Stimulated activated CD8-positive, alpha-beta memory T cell treated with anti-CD3 and anti-CD28 coated beads, Interleukin-4, amount 100 ng/mL, for 24 hours (primary cell): Measurements from ENCODE around the gene HES7.

Source experiments
- DNase-seq: peaks from one replicate; pipeline ENCODE4 v3.0.0-alpha.2; 2020; ENCODE audit warnings: low read depth

The HES7 gene

DNA sequence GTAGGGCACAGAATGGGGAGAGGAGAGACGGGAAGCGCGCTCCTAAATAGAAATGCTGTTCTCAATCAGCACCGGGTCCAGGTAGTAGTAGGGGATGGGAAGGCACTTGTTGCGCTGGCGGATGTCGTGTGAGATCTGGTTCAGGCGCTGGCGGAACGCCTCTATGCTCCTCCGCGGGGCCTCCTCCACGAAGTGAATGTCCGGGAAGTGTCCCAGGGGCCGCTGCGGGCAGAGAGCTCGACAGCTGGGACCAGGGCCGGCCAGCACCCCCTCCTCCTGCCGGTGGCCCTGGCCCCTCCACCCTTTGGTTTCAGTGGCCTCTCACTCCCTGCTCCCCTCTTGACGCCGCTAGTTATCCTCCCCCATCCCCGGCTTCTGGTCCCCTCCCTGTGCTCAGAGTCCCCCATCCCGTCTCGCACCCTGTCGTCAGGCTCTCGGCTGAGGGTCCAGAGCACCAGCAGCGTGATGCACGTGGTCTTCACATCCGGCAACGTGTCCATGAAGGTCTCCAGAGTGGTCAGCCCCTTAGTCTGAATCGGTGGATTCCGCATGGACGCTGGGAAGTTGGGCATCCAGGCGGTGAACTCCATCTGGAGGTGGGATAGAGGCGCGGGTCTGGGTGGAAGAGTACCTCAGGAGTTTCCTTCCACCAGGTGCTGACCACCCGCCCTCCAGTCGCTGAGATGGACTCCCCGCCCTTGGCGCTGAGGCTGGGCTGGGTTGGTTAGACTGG, 51.0 kb downstream of the HES7 start:
- DNase-seq = no peak

DNA sequence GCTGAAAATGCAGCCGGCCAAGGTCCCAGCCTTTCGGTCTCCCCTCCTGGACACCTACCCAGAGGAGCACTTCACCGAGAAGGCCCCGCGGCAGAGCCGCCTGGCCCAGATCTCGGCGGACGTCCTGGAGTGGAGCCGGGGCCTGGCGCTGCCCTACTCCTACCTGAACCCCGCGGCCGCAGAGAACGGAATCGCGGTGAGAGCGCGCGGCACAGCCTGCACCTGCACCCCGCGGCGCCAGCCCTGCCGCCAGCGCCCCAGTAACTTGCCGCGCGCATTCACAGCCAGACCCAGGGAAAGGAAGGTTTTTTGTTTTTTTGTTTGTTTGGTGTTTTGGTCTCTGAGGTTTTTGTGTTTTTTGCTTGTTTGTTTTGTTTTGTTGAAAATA, 51.6 kb downstream of the HES7 start:
- no peak for DNase-seq

DNA sequence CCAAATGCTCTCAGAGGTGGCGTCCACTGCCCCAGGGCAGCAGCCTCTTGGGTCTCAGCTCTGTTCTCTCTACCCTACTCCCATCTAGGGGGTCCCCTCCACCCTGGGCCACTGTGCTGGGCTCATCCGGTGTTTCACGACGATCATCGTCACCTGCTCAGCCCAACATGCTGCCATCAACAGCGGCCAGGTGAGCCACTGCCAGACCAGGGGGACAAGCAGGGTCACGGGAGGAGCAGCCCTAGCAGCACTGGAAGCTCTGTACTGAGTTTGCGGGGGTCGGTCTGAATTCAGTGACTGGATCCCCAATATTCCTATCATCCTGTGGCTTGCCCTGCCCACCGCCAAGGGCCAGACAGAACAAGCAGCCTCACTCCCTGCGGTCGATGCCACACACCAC, 52.4 kb downstream of the HES7 start:
- no peak for DNase-seq
